SU-DHL-6 (cell line): ENCODE results near the gene OR52L1.

Experiments used
- CTCF ChIP-seq: fragments of 200-600 bp; sonication (generic); IDR thresholded peaks from one replicate; pipeline ENCODE4 v1.5.1; 2017; ENCODE audit warnings: antibody characterized with exemption, mild to moderate bottlenecking, low read length, moderate library complexity; ENCODE audit not compliant: insufficient read depth, poor library complexity, severe bottlenecking
- EZH2phosphoT487 ChIP-seq: fragments of 200-600 bp; sonication (generic), shearing (Covaris generic); conservative IDR thresholded peaks from 2 replicates; pipeline ENCODE4 v1.6.1; 2018; ENCODE audit warnings: mild to moderate bottlenecking, antibody characterized with exemption, low read length, moderate library complexity, mixed read lengths

GRCh38 chr11:6002202-6002699, 15.5 kb upstream of the OR52L1 start:
- TF ChIP-seq CTCF (no peak), EZH2phosphoT487 (no peak)
